GM12892 (cell line): Measurements from ENCODE around the gene PCSK6.

Experiments
- POLR2A ChIP-seq: IDR thresholded peaks from 2 replicates; pipeline ENCODE4 v1.6.1; 2011; ENCODE audit warnings: low read depth, low read length, control low read depth
- TAF1 ChIP-seq: IDR thresholded peaks from 2 replicates; pipeline ENCODE4 v1.6.1; 2011; ENCODE audit warnings: low read depth, mild to moderate bottlenecking, control low read depth, low read length, borderline replicate concordance

DNA sequence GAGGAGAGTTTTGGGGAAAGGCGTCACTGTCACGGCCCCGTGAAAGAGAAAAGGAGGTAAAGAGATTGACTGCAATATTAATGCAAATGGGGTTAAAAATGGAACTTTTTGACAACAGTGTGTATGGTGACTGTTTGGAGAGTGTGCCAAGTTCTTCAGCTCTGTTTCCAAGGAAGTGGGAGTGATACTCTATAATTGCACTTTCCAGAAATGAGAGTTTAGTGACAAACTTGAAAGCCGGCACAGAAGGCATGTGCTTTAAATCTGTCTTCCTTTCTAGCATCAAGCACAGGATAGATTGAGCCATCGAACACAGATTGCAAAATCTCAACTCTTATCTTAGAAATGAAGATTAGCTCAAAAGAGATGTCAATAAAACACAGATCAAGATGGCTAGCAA is 142.6 kb downstream of the PCSK6 start:
- TF ChIP-seq TAF1 = no peak
- TF ChIP-seq POLR2A = no peak
